Measurements from ENCODE around the gene PGAP6. TPM values are rescaled to one million over a fixed set of nuclear protein-coding genes. Genes with fewer than 3 reads are reported as not detected.
"Not testable (repeated sequence)": the region's sequence is repeated elsewhere in the genome, so short reads cannot be mapped to it uniquely, and the experiment has no call there.

The PGAP6 gene
- total RNA-seq, 1 donor from 2014 or later, result 36.3 TPM

DNA sequence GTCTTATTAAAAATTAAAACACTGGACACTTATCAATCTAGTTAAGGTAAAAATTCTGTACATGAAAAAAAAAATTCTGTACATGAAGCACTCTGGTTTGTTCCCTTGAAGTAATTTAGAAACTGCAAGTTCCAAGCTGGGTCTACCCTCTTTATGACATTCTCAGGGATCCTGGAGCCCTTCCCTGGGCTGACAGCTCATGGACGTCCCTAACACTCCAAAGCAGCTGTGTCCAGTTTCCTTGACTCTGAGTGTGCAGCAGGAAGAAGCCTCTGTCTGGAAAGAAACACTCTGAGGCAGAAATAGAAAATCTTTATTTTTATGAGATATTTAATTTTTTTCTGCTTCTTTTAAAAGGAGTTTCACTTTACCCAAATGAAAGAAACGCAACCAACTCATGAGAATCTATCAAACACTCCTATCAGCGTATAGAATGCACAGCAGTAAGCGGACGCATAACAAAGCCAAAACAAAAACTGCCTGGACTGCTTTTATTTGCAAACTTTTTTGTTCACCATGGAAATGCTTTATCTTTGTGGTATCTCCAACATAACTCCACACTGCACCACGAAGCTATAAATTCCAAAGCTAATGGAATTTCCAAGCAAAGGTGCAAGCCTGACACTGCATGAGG is 50.5 kb downstream of the PGAP6 start:
- H3K27ac Mint-ChIP-seq; H3K9me3 Mint-ChIP-seq; H3K27me3 Mint-ChIP-seq (ENCODE audit: insufficient read depth); H3K36me3 Mint-ChIP-seq (ENCODE audit: low read depth); intact Hi-C loops (cut with micrococcal nuclease); DNase-seq (ENCODE audit: low spot score); H3K4me3 Mint-ChIP-seq: not testable (repeated sequence)
- peaks cover 25% of the 10 kb centered on the region for H3K4me1 Mint-ChIP-seq (ENCODE audit: low read depth)

DNA sequence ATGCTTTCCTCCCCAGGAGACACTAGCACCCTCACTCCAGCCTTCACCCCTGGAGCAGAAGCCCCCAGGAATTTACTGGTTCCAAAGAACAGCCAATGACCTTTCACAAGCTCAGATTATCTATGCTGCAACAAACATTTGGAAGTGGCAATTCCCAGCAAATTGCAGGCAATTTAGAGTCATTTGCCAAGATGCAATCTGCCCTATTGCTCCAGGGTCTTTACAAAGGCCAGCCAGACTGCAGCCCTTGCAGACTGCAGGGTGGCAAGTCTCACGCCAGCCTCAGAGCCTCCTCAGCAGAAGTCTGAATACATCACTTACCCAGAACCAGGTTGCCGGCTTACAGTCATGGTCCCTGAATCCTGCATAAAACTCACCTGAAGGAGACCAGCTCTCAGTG is 51.0 kb downstream of the PGAP6 start:
- intact Hi-C loops (cut with micrococcal nuclease), result no loop called here
- no peak overlapping the region for H3K27ac Mint-ChIP-seq
- no peak overlapping the region for H3K4me3 Mint-ChIP-seq
- no peak for DNase-seq (ENCODE audit: low spot score)
- H3K9me3 Mint-ChIP-seq, result no peaks in the 10 kb centered on the region
- H3K36me3 Mint-ChIP-seq (ENCODE audit: low read depth), result no peaks in the 10 kb centered on the region
- H3K4me1 Mint-ChIP-seq (ENCODE audit: low read depth), result peaks cover 26% of the 10 kb centered on the region
- no peaks in the 10 kb centered on the region for H3K27me3 Mint-ChIP-seq (ENCODE audit: insufficient read depth)

DNA sequence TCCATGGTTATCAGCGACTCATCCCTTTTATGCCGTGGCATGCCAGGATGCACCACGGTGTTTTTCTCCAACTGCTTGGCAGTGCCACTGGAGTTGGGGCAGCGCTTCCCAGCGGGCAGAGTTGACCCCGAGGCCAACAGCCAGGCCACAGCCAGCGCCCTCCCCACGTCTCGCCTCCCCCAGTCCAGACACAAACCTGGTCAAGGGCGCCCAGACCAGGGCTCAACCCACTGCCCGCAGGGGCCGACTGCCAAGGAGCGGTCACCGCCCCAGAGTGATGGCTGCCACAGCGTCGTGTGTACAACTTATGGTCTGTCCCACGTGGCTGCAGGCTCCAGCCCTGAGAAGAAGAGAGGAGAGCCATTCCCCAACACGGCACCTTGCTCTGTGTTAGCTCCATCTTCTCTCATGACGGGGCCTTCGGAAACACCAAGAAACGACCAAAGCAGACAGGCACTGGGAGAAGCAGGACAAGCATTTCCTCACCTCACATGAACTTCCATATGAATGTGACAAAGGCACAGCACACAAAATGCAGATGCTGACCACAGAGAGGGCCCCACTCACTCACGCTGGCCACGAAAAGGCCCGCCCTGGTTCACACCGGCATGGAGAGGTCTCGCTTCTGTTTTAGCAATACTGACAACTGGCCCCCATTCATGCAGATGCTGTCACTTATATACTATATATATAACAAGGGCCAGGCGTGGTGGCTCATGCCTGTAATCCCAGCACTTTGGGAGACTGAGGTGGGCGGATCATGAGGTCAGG is 56.2 kb downstream of the PGAP6 start:
- peak overlapping the region; percentile 56 for H3K4me3 Mint-ChIP-seq
- H3K4me1 Mint-ChIP-seq (ENCODE audit: low read depth), result peaks cover 34% of the 10 kb centered on the region
- H3K9me3 Mint-ChIP-seq, result no peaks in the 10 kb centered on the region
- H3K36me3 Mint-ChIP-seq (ENCODE audit: low read depth), result no peaks in the 10 kb centered on the region
- no peak for DNase-seq (ENCODE audit: low spot score)
- no peak overlapping the region for H3K27ac Mint-ChIP-seq
- intact Hi-C loops (cut with micrococcal nuclease), result no loop called here
- peaks cover 2% of the 10 kb centered on the region for H3K27me3 Mint-ChIP-seq (ENCODE audit: insufficient read depth)

DNA sequence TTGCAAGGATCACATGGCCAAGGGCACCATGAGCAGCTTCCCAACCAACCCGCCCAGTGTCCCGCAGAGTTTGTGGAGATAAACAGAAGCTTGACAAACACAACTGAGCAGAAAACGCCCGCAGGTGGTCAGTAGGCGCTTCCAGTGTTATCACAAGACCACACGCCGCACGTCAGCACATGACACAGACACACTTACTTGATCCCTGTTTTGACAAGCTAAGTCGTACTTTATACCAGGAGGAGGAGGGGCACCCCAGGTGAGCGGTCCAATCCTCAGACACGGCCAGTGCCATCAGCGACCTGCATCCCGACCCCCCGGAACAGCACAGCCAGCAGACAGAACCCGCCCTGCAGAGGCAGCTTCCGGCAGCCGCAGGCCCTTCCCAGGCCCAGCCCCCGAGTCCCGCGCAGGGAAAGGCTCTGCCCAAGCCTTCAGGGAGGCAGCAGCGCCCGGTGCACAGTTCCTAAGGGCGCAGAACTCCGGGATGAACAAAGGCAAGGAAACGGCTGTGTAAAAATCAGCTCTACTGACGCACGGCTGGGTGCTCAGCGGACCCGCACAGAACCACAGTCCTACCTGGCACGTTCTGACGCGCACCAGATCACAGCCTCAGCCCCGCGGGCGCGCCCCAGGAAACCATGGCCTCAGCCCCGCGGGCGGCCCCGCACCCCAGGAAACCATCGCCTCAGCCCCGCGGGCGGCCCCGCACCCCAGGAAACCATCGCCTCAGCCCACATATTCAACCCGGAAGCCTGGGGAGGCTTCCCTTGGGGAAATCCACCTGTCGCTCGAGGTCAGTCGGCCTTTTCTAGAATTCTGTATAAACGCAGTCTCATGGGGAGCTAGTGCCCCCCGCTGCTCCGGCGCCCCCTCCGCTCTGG is 57.1 kb downstream of the PGAP6 start:
- peak; percentile 62 for DNase-seq (ENCODE audit: low spot score)
- no peak overlapping the region for H3K27ac Mint-ChIP-seq
- intact Hi-C loops (cut with micrococcal nuclease), result no loop called here

DNA sequence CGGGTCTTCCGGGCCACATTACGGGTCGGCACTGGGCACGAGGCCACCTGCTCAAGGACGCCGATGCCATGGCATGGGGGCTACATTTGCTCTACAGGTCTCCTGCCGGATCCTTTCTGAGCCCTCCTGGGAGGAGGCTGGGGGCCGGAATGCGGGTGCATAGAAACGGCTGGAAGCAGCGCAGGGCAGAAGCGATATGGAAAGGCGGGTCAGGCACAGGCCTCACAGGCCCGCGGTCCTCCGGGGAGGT is 57.7 kb downstream of the PGAP6 start:
- Mint-ChIP-seq H3K27ac (no peak overlapping the region), H3K4me1 (ENCODE audit: low read depth) (peaks cover 38% of the 10 kb centered on the region), H3K4me3 (no peak overlapping the region), H3K27me3 (ENCODE audit: insufficient read depth) (peaks cover 3% of the 10 kb centered on the region), H3K36me3 (ENCODE audit: low read depth) (peaks cover 3% of the 10 kb centered on the region), H3K9me3 (no peaks in the 10 kb centered on the region)
- intact Hi-C loops (cut with micrococcal nuclease), result no loop called here
- DNase-seq (ENCODE audit: low spot score), result no peak

More for the DNA sequence above, 57.1 kb downstream of the PGAP6 start:
- H3K9me3 Mint-ChIP-seq, result no peaks in the 10 kb centered on the region
- H3K27me3 Mint-ChIP-seq (ENCODE audit: insufficient read depth), result peaks cover 2% of the 10 kb centered on the region
- H3K4me3 Mint-ChIP-seq, result peak overlapping the region; percentile 56
- peaks cover 2% of the 10 kb centered on the region for H3K36me3 Mint-ChIP-seq (ENCODE audit: low read depth)
- H3K4me1 Mint-ChIP-seq (ENCODE audit: low read depth), result peaks cover 36% of the 10 kb centered on the region

DNA sequence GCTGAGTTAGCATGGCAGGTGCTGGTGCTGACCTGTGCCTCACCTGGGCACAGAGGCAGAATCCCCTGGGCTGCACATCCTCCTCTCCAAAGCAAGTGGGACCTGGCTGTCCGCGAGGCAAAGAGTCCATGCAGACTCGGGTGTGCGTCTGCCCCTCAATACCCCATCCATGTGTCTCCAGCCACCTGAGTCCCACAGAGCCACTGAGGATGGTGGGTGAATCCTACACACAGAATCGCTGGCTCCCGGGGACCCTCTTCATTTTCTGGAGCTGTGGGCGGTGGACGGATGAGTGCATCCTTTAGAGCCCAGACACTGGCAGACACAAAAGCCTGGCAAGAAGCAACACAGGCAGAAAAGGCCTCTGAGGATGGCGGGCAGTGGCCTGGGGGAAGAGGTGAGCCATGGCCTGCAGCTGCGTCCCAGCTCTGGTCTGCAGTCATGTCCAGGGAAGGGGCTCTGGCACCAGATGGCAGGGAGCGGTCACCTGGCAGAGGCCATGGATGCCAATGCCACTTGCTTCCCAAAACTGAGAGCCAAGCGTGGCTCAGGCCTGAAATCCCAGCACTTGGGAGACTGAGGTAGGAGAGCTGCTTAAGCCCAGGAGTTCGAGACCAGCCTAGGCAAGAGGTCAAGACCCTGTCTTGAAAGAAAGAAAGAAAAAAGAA is 59.2 kb downstream of the PGAP6 start:
- H3K27ac Mint-ChIP-seq, result no peak overlapping the region
- H3K27me3 Mint-ChIP-seq (ENCODE audit: insufficient read depth), result peaks cover 4% of the 10 kb centered on the region
- DNase-seq (ENCODE audit: low spot score), result no peak
- peaks cover 8% of the 10 kb centered on the region for H3K36me3 Mint-ChIP-seq (ENCODE audit: low read depth)
- H3K4me1 Mint-ChIP-seq (ENCODE audit: low read depth), result peaks cover 40% of the 10 kb centered on the region
- intact Hi-C loops (cut with micrococcal nuclease), result no loop called here
- H3K9me3 Mint-ChIP-seq, result no peaks in the 10 kb centered on the region
- no peak overlapping the region for H3K4me3 Mint-ChIP-seq

DNA sequence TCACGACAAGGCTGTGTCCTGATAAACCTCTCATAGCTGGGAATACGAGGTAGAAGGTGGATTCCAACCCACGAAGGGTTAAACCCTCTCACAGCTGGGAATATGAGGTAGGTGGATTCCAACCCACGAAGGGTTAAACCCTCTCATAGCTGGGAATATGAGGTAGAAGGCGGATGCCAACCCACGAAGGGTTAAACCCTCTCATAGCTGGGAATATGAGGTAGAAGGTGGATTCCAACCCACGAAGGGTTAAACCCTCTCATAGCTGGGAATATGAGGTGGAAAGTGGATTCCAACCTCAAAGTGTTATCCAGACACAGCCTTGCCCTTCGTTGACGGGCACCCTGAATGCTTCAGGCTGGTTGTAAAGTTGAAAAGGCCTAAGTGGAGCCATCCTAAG is 60.2 kb downstream of the PGAP6 start:
- Mint-ChIP-seq H3K36me3 (ENCODE audit: low read depth) (peaks cover 9% of the 10 kb centered on the region), H3K4me1 (ENCODE audit: low read depth) (peaks cover 36% of the 10 kb centered on the region), H3K4me3 (no peak overlapping the region), H3K9me3 (no peaks in the 10 kb centered on the region), H3K27me3 (ENCODE audit: insufficient read depth) (peaks cover 4% of the 10 kb centered on the region), H3K27ac (no peak overlapping the region)
- no peak for DNase-seq (ENCODE audit: low spot score)
- intact Hi-C loops (cut with micrococcal nuclease), result no loop called here

Other genes with a start within 250 kb of the PGAP6 start
- 51.5 and 51.8 TPM in 2 replicates for gene NPRL3, start 243.3 kb downstream of the PGAP6 start, total RNA-seq
- not detected in 2 replicates for gene HBZ, start 229.3 kb downstream of the PGAP6 start, total RNA-seq
- gene HBM, start 216.0 kb downstream of the PGAP6 start, total RNA-seq, result not detected in 2 replicates
- gene HBA2, start 209.1 kb downstream of the PGAP6 start, total RNA-seq, result 0.57 and 0.59 TPM in 2 replicates
- gene HBA1, start 205.3 kb downstream of the PGAP6 start, total RNA-seq, result not detected in 2 replicates
- 0.54 and 0.88 TPM in 2 replicates for gene HBQ1, start 201.5 kb downstream of the PGAP6 start, total RNA-seq
- gene LUC7L, start 152.5 kb downstream of the PGAP6 start, total RNA-seq, result 77.7 and 83.0 TPM in 2 replicates
- gene FAM234A, start 147.2 kb downstream of the PGAP6 start, total RNA-seq, result 18.0 and 21.2 TPM in 2 replicates
- 0.18 and 0.29 TPM in 2 replicates for gene RGS11, start 106.0 kb downstream of the PGAP6 start, total RNA-seq
- not detected in 2 replicates for gene ARHGDIG, start 101.4 kb downstream of the PGAP6 start, total RNA-seq
- gene PDIA2, start 98.8 kb downstream of the PGAP6 start, total RNA-seq, result not detected in 2 replicates
- 28.1 and 30.3 TPM in 2 replicates for gene AXIN1, start 29.3 kb downstream of the PGAP6 start, total RNA-seq
- 110 and 115 TPM in 2 replicates for gene MRPL28, start 11.4 kb downstream of the PGAP6 start, total RNA-seq
- 57.2 and 58.7 TPM in 2 replicates for gene NME4, start 15.2 kb upstream of the PGAP6 start, total RNA-seq
- gene DECR2, start 19.9 kb upstream of the PGAP6 start, total RNA-seq, result 18.0 and 20.1 TPM in 2 replicates
- 41.4 and 47.5 TPM in 2 replicates for gene RAB11FIP3, start 43.7 kb upstream of the PGAP6 start, total RNA-seq
- 122 and 124 TPM in 2 replicates for gene CAPN15, start 145.7 kb upstream of the PGAP6 start, total RNA-seq
- gene PRR35, start 178.4 kb upstream of the PGAP6 start, total RNA-seq, result not detected in 2 replicates
- gene NHLRC4, start 185.0 kb upstream of the PGAP6 start, total RNA-seq, result 1.0 and 1.2 TPM in 2 replicates
- gene PIGQ, start 188.0 kb upstream of the PGAP6 start, total RNA-seq, result 50.1 and 52.6 TPM in 2 replicates
- gene RAB40C, start 208.1 kb upstream of the PGAP6 start, total RNA-seq, result 14.0 and 15.2 TPM in 2 replicates
- gene WFIKKN1, start 249.0 kb upstream of the PGAP6 start, total RNA-seq, result 0.34 and 0.44 TPM in 2 replicates

Data from activated T-helper 1 cell treated with anti-CD3 and anti-CD28 coated beads, Interleukin-12 subunit alpha, Interleukin-12 subunit beta, Interleukin-2, Interleukin-4 antibody, amounts not matched to agents 30 ng/mL and 10 ng/mL and 1 ng/mL, durations not matched to agents 14 hours and 24 hours and 36 hours (primary cell).